HG03175 (cell line): ENCODE data around the gene IFT52.

ENCODE experiments used
- ATAC-seq: cut with Tn5 transposase; IDR thresholded peaks from one replicate; pipeline ENCODE4 v1.9.1; 2021; ENCODE audit warnings: mild to moderate bottlenecking, moderate library complexity; ENCODE audit not compliant: unreplicated experiment

IFT52 gene

GRCh38 chr20:43686820-43687219 lies 96.1 kb downstream of the IFT52 start:
- no peak for ATAC-seq

GRCh38 chr20:43689165-43689564 lies 98.4 kb downstream of the IFT52 start:
- no peak for ATAC-seq

- ATAC-seq: no peak
Measured at GRCh38 chr20:43690943-43691598, 100.3 kb downstream of the IFT52 start.

GRCh38 chr20:43691928-43692524 lies 101.3 kb downstream of the IFT52 start:
- ATAC-seq: no peak

GRCh38 chr20:43694763-43695162 lies 104.0 kb downstream of the IFT52 start:
- no peak for ATAC-seq

GRCh38 chr20:43695571-43695970 lies 104.8 kb downstream of the IFT52 start:
- ATAC-seq: no peak
